GM12878 (cell line): ENCODE measurements around the gene STRN4. TPM values are rescaled to one million over a fixed set of nuclear protein-coding genes. Genes with fewer than 3 reads are reported as not detected.

ENCODE experiments used
- ASH2L ChIP-seq: fragments of 300-600, 200-600 bp; sonication (generic); IDR thresholded peaks from 2 replicates; pipeline ENCODE4 v1.6.1; 2017; ENCODE audit warnings: low read depth, mild to moderate bottlenecking, borderline replicate concordance
- CEBPB ChIP-seq, 2 experiments: fragments of 150-350 bp in 1 of 2; IDR thresholded peaks; 2 replicates each; pipeline ENCODE4 v1.6.1; 2012 to 2014; ENCODE audit warnings: low read depth in 2 of 2, low read length in 2 of 2, borderline replicate concordance in 1 of 2, inconsistent platforms in 1 of 2
- FOXK2 ChIP-seq: fragments of 450-650 bp; IDR thresholded peaks from 2 replicates; pipeline ENCODE4 v1.6.1; 2017; ENCODE audit warnings: mild to moderate bottlenecking, moderate library complexity
- GATAD2B ChIP-seq: fragments of 450-650 bp; conservative IDR thresholded peaks from 2 replicates; pipeline ENCODE4 v1.6.1; 2017; ENCODE audit warnings: low read depth, mild to moderate bottlenecking, moderate library complexity
- JUND ChIP-seq: IDR thresholded peaks from 2 replicates; pipeline ENCODE4 v1.6.1; 2012; ENCODE audit warnings: low read depth, mild to moderate bottlenecking, low read length, improper control_type of control experiment, moderate library complexity
- PAX8 ChIP-seq: fragments of 450-650 bp; IDR thresholded peaks from 2 replicates; pipeline ENCODE4 v1.6.1; 2017; ENCODE audit warnings: mild to moderate bottlenecking, moderate library complexity
- POLR2AphosphoS5 ChIP-seq: IDR thresholded peaks from 2 replicates; pipeline ENCODE4 v1.6.1; 2011; ENCODE audit warnings: mild to moderate bottlenecking, low read length, inconsistent platforms
- POU2F2 ChIP-seq: IDR thresholded peaks from 3 replicates; pipeline ENCODE4 v1.6.1; 2011; ENCODE audit warnings: low read depth, mild to moderate bottlenecking, low read length, borderline replicate concordance
- SUPT20H ChIP-seq: IDR thresholded peaks from 2 replicates; pipeline ENCODE4 v1.6.1; 2011; ENCODE audit warnings: low read depth, mild to moderate bottlenecking, low read length, moderate library complexity, borderline replicate concordance; ENCODE audit not compliant: control insufficient read depth
- TAF1 ChIP-seq: IDR thresholded peaks from 2 replicates; pipeline ENCODE4 v1.6.1; 2011; ENCODE audit warnings: mild to moderate bottlenecking, low read depth, low read length, borderline replicate concordance
- WRNIP1 ChIP-seq: IDR thresholded peaks from 2 replicates; pipeline ENCODE4 v1.6.1; 2011; ENCODE audit warnings: low read depth, low read length, improper control_type of control experiment, borderline replicate concordance
- YY1 ChIP-seq: IDR thresholded peaks from 2 replicates; pipeline ENCODE4 v1.6.1; 2011; ENCODE audit warnings: low read depth, mild to moderate bottlenecking, low read length
- polyA plus RNA-seq, 11 experiments: library from polyadenylated mRNA; depleted of rRNA in 4 of 11; unstranded in 6 of 11; stranded (reverse) in 5 of 11; fragments of >200 nt; fragmentation: Nextera tagmentation in 4 of 11; fragmentation: Illumina TruSeq in 1 of 11; extraction: Ambion mirVana in 4 of 11; extraction: Trizol in 1 of 11; gene quantifications; 1 replicate in 1 of 11; 2 replicates in 10 of 11; pipeline versions ENCODE4 v1.2.1 to v1.2.3, GENCODE V29; 2011 to 2016; ENCODE audit warnings: inconsistent platforms in 2 of 11, missing spikeins in 2 of 11, low read depth in 1 of 11
- total RNA-seq, 4 experiments: library from RNA; depleted of rRNA in 3 of 4; stranded (reverse); fragments of >200 nt in 3 of 4; fragmentation: Illumina TruSeq in 1 of 4; extraction: Trizol in 1 of 4; gene quantifications; 2 replicates each; pipeline versions ENCODE4 v1.2.1 to v1.2.3, GENCODE V29; 2013 to 2021
- TF ChIP-seq, protein P1 (sequence below): fragments of 450-650 bp; IDR thresholded peaks from 2 replicates; pipeline ENCODE4 v1.6.1; 2018; ENCODE audit warnings: borderline replicate concordance, mild to moderate bottlenecking; ENCODE audit not compliant: partially characterized antibody
- TF ChIP-seq, protein P2 (sequence below): fragments of 450-650 bp; IDR thresholded peaks from 2 replicates; pipeline ENCODE4 v1.6.1; 2017; ENCODE audit warnings: borderline replicate concordance
- TF ChIP-seq, protein P3 (sequence below): fragments of 450-650 bp; conservative IDR thresholded peaks from 2 replicates; pipeline ENCODE4 v1.6.1; 2017; ENCODE audit warnings: mild to moderate bottlenecking, moderate library complexity
- TF ChIP-seq, protein P4 (sequence below): fragments of 450-650 bp; formaldehyde crosslinking; IDR thresholded peaks from 2 replicates; pipeline ENCODE4 v1.5.0; 2022; ENCODE audit warnings: mild to moderate bottlenecking, missing genetic modification characterization
- TF ChIP-seq, protein P5 (sequence below): IDR thresholded peaks from 2 replicates; pipeline ENCODE4 v1.6.1; 2012; ENCODE audit warnings: low read depth, low read length, improper control_type of control experiment

STRN4 gene
- total and polyA plus RNA-seq, 10 of the 15 experiments (the other 5 are each of a cell fraction or from before 2014, with no cell fraction given) = 0.42 to 62.8 (median 22.5) TPM

DNA sequence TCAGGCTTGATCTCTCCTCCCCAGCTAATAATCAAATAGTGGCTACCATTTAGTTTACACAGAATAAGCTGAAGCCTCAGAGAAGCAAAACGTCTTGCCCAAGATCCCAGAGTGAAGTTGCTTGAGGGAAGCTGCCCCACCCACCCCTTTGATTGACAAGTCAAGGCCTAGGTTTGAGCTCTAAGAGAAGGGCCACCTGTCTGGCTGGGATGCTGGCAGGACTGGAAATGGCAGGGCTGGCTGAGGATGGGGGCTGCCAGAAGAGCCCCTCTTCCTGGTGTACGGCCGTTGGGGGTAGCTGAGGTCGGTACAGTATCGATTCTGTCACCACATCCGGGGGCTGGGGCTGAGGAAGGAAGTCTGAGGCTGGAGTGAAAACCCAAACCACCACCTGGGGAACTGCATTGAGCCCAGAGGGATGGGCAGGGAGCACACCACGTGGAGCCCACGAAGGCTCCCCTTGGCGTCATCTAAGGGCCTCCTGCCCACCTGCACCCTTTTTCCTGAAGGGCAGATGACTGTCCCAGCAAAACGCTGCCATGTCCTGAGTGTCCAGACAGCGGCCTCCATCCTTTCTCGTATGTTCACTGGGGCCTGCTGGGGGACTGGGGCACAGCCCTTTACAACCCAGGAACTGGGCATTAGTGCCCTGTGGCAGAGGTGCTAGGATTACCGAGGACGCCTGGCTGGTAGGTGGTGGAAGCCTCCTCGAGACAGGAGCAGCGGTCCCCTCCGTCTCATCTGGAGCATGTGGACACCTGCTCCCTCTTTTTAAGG, 27.9 kb downstream of the STRN4 start (continued):
- TF ChIP-seq, protein P1, sequence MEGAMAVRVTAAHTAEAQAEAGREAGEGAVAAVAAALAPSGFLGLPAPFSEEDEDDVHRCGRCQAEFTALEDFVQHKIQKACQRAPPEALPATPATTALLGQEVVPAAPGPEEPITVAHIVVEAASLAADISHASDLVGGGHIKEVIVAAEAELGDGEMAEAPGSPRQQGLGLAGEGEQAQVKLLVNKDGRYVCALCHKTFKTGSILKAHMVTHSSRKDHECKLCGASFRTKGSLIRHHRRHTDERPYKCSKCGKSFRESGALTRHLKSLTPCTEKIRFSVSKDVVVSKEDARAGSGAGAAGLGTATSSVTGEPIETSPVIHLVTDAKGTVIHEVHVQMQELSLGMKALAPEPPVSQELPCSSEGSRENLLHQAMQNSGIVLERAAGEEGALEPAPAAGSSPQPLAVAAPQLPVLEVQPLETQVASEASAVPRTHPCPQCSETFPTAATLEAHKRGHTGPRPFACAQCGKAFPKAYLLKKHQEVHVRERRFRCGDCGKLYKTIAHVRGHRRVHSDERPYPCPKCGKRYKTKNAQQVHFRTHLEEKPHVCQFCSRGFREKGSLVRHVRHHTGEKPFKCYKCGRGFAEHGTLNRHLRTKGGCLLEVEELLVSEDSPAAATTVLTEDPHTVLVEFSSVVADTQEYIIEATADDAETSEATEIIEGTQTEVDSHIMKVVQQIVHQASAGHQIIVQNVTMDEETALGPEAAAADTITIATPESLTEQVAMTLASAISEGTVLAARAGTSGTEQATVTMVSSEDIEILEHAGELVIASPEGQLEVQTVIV = no peak
- TF ChIP-seq SUPT20H (no peak), TAF1 (no peak), FOXK2 (no peak), PAX8 (no peak), WRNIP1 (no peak), GATAD2B (0 out of 2 replicates have a peak, but pooled peaks have one; percentile 24), POU2F2 (no peak), YY1 (peak; percentile 31; the same call in 1 of the 2 replicates), POLR2AphosphoS5 (no peak; the same call in 1 of the 2 replicates), ASH2L (no peak), CEBPB (IDR thresholded peaks at IDR 0.05; ENCODE audit: borderline replicate concordance in 1 of 2, low read depth in 2 of 2, low read length in 2 of 2) (no peak), JUND (no peak)
- TF ChIP-seq, protein P2, sequence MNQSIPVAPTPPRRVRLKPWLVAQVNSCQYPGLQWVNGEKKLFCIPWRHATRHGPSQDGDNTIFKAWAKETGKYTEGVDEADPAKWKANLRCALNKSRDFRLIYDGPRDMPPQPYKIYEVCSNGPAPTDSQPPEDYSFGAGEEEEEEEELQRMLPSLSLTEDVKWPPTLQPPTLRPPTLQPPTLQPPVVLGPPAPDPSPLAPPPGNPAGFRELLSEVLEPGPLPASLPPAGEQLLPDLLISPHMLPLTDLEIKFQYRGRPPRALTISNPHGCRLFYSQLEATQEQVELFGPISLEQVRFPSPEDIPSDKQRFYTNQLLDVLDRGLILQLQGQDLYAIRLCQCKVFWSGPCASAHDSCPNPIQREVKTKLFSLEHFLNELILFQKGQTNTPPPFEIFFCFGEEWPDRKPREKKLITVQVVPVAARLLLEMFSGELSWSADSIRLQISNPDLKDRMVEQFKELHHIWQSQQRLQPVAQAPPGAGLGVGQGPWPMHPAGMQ = no peak
- TF ChIP-seq, protein P3, sequence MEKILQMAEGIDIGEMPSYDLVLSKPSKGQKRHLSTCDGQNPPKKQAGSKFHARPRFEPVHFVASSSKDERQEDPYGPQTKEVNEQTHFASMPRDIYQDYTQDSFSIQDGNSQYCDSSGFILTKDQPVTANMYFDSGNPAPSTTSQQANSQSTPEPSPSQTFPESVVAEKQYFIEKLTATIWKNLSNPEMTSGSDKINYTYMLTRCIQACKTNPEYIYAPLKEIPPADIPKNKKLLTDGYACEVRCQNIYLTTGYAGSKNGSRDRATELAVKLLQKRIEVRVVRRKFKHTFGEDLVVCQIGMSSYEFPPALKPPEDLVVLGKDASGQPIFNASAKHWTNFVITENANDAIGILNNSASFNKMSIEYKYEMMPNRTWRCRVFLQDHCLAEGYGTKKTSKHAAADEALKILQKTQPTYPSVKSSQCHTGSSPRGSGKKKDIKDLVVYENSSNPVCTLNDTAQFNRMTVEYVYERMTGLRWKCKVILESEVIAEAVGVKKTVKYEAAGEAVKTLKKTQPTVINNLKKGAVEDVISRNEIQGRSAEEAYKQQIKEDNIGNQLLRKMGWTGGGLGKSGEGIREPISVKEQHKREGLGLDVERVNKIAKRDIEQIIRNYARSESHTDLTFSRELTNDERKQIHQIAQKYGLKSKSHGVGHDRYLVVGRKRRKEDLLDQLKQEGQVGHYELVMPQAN = no peak
- TF ChIP-seq, protein P4, sequence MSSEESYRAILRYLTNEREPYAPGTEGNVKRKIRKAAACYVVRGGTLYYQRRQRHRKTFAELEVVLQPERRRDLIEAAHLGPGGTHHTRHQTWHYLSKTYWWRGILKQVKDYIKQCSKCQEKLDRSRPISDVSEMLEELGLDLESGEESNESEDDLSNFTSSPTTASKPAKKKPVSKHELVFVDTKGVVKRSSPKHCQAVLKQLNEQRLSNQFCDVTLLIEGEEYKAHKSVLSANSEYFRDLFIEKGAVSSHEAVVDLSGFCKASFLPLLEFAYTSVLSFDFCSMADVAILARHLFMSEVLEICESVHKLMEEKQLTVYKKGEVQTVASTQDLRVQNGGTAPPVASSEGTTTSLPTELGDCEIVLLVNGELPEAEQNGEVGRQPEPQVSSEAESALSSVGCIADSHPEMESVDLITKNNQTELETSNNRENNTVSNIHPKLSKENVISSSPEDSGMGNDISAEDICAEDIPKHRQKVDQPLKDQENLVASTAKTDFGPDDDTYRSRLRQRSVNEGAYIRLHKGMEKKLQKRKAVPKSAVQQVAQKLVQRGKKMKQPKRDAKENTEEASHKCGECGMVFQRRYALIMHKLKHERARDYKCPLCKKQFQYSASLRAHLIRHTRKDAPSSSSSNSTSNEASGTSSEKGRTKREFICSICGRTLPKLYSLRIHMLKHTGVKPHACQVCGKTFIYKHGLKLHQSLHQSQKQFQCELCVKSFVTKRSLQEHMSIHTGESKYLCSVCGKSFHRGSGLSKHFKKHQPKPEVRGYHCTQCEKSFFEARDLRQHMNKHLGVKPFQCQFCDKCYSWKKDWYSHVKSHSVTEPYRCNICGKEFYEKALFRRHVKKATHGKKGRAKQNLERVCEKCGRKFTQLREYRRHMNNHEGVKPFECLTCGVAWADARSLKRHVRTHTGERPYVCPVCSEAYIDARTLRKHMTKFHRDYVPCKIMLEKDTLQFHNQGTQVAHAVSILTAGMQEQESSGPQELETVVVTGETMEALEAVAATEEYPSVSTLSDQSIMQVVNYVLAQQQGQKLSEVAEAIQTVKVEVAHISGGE = no peak
- TF ChIP-seq, protein P5, sequence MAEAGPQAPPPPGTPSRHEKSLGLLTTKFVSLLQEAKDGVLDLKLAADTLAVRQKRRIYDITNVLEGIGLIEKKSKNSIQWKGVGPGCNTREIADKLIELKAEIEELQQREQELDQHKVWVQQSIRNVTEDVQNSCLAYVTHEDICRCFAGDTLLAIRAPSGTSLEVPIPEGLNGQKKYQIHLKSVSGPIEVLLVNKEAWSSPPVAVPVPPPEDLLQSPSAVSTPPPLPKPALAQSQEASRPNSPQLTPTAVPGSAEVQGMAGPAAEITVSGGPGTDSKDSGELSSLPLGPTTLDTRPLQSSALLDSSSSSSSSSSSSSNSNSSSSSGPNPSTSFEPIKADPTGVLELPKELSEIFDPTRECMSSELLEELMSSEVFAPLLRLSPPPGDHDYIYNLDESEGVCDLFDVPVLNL = no peak
